T-helper 2 cell treated with Interferon-gamma antibody and Interleukin-4, amounts not matched to agents 5 μg/mL and 100 μg/mL, for 36 hours (primary cell): ENCODE results near the gene TVP23C.

ENCODE experiments used
- DNase-seq: peaks from one replicate; pipeline ENCODE4 v3.0.0; 2021; ENCODE audit warnings: low spot score
- H3K27ac Mint-ChIP-seq: one replicate; pipeline ENCODE4 v1.8.0; 2021; ENCODE audit warnings: mild to moderate bottlenecking, mixed read lengths
- H3K27me3 Mint-ChIP-seq: one replicate; pipeline ENCODE4 v1.8.0; 2021; ENCODE audit warnings: low read depth, mixed read lengths
- H3K36me3 Mint-ChIP-seq: one replicate; pipeline ENCODE4 v1.8.0; 2021; ENCODE audit warnings: low read depth, mixed read lengths
- H3K4me1 Mint-ChIP-seq: one replicate; pipeline ENCODE4 v1.8.0; 2021; ENCODE audit warnings: low read depth, mixed read lengths
- H3K4me3 Mint-ChIP-seq: one replicate; pipeline ENCODE4 v1.8.0; 2022; ENCODE audit warnings: mild to moderate bottlenecking, moderate library complexity, mixed read lengths
- H3K9me3 Mint-ChIP-seq: one replicate; pipeline ENCODE4 v1.8.0; 2021; ENCODE audit warnings: mixed read lengths

TVP23C gene

GRCh38 chr17:15454346-15454745 lies 108.9 kb downstream of the TVP23C start:
- no peak for DNase-seq
- Mint-ChIP-seq H3K9me3 (peaks cover 6% of the 10 kb centered on the region), H3K4me3 (no peak overlapping the region), H3K4me1 (no peaks in the 10 kb centered on the region), H3K36me3 (peaks cover 4% of the 10 kb centered on the region), H3K27ac (no peak overlapping the region), H3K27me3 (no peaks in the 10 kb centered on the region)

- Mint-ChIP-seq H3K4me1 (no peaks in the 10 kb centered on the region), H3K27ac (no peak overlapping the region), H3K4me3 (no peak overlapping the region), H3K36me3 (peaks cover 4% of the 10 kb centered on the region), H3K9me3 (peaks cover 6% of the 10 kb centered on the region), H3K27me3 (no peaks in the 10 kb centered on the region)
- DNase-seq = no peak
Observed at GRCh38 chr17:15453782-15454181, 109.5 kb downstream of the TVP23C start.

GRCh38 chr17:15453246-15453645 lies 110.0 kb downstream of the TVP23C start:
- Mint-ChIP-seq H3K36me3 (peaks cover 4% of the 10 kb centered on the region), H3K27ac (no peak overlapping the region), H3K27me3 (no peaks in the 10 kb centered on the region), H3K4me1 (no peaks in the 10 kb centered on the region), H3K4me3 (no peak overlapping the region), H3K9me3 (peaks cover 6% of the 10 kb centered on the region)
- DNase-seq = no peak

GRCh38 chr17:15452746-15453145 lies 110.5 kb downstream of the TVP23C start:
- Mint-ChIP-seq H3K27ac (no peak overlapping the region), H3K4me3 (no peak overlapping the region), H3K4me1 (no peaks in the 10 kb centered on the region), H3K27me3 (no peaks in the 10 kb centered on the region), H3K36me3 (peaks cover 4% of the 10 kb centered on the region), H3K9me3 (peaks cover 6% of the 10 kb centered on the region)
- DNase-seq = no peak
